Right cardiac atrium (tissue), 5 donors: Measurements from ENCODE around the gene KCTD2. TPM values are rescaled to one million over a fixed set of nuclear protein-coding genes. Genes with fewer than 3 reads are reported as not detected.
A peak's percentile ranks its signal among the peaks of the same experiment; 100 is the strongest.

ENCODE experiments used
- ATAC-seq, 2 donors: fragments of 200-7000 bp; cut with Tn5 transposase; one replicate each; pipeline versions ENCODE4 v1.8.0 to v1.9.1; 2020; ENCODE audit warnings: moderate library complexity in 2 of 2, mild to moderate bottlenecking in 1 of 2
- DNase-seq, 3 donors: peaks; one replicate each; pipeline ENCODE4 v3.0.0-alpha.2; 2020
- H3K27ac ChIP-seq: one replicate; pipeline ENCODE4 v1.5.1; 2013; ENCODE audit warnings: mild to moderate bottlenecking, low read length, control low read depth, moderate library complexity
- H3K27me3 ChIP-seq: one replicate; pipeline ENCODE4 v1.6.1; 2013; ENCODE audit not compliant: control insufficient read depth, insufficient read depth
- H3K4me1 ChIP-seq: one replicate; pipeline ENCODE4 v1.6.1; 2013; ENCODE audit warnings: low read length; ENCODE audit not compliant: control insufficient read depth, insufficient read depth
- H3K4me3 ChIP-seq: one replicate; pipeline ENCODE4 v1.5.1; 2013; ENCODE audit warnings: low read length, control low read depth
- H3K9me3 ChIP-seq: one replicate; pipeline ENCODE4 v1.6.1; 2013; ENCODE audit warnings: low read length; ENCODE audit not compliant: control insufficient read depth
- WGBS: extraction: QIAGEN DNeasy Blood & Tissue Kit; methylation state at CpG from one replicate; pipeline ENCODE4 v1.1.7; 2013; 5-methylcytosine and 5-hydroxymethylcytosine counted together
- intact Hi-C, 4 donors: fragments of 100-400 bp; cut with DNase I; formaldehyde crosslinking; loops; one replicate each; pipeline versions ENCODE4 v1.11.0 to v1.14.0; 2022 to 2023
- polyA plus RNA-seq: library from polyadenylated mRNA; stranded (reverse); fragments of 200-250 nt; gene quantifications from one replicate; pipeline ENCODE4 v1.2.3, GENCODE V29; 2013
- total RNA-seq, 4 donors: library from RNA; stranded (reverse); fragmentation: NEBNext Ultra II Directional; extraction: Animal tissue kit (Norgen Biotek cat#: 25700); gene quantifications; one replicate each; pipeline ENCODE4 v1.2.1, GENCODE V29; 2021
- donor health status: healthy with polysubstance abuse.
- donor health status: DM: no; HTN: yes; CAD: no.
- donor health status: DM: no; HTN: no; CAD: no.
- donor health status: DM: no; HTN: yes; CAD: no; lungs with severe emphysema.
- donor health status: DM: yes; HTN: yes; CAD: no.

Gene KCTD2
- total and polyA plus RNA-seq, 5 donors, result 22.3 to 27.5 (median 22.8) TPM

- Histone ChIP-seq H3K27me3 (no peaks in the 10 kb centered on the region), H3K27ac (peak overlapping the region; percentile 92), H3K9me3 (no peaks in the 10 kb centered on the region), H3K4me3 (peak overlapping the region; percentile 56), H3K4me1 (peaks cover 2% of the 10 kb centered on the region)
- ATAC-seq (no peak), DNase-seq (no peak)
- intact Hi-C loops, result loop anchor here (5.0 to 10.0 kb wide), 6 partner anchors 50 to 90 kb away; partner anchors contain the start of gene NUP85 (in 2 of the 4)
- 36% methylated on average over 19 of the region's 19 CpGs for WGBS
These were observed 67.7 kb downstream of the KCTD2 start for GRCh38 chr17:75114552-75115314.

Other genes starting within 250 kb of the KCTD2 start
- 10 to 100 TPM; 30.4 to 62.8 (median 51.3) TPM for gene GRIN2C, start 187.3 kb upstream of the KCTD2 start, total RNA-seq
- 31.4 TPM for gene GRIN2C, start 187.3 kb upstream of the KCTD2 start, polyA plus RNA-seq
- 10 to 100 TPM in 1 of 4 donors, 1 to 10 TPM in 3; 4.9 to 10.5 (median 7.1) TPM for gene FDXR, start 174.2 kb upstream of the KCTD2 start, total RNA-seq
- gene FDXR, start 174.2 kb upstream of the KCTD2 start, polyA plus RNA-seq, result 9.9 TPM
- not detected for gene FADS6, start 153.6 kb upstream of the KCTD2 start, total RNA-seq
- gene FADS6, start 153.6 kb upstream of the KCTD2 start, polyA plus RNA-seq, result 0.05 TPM
- gene USH1G, start 124.0 kb upstream of the KCTD2 start, total RNA-seq, result under 1 TPM; 0.06 to 0.59 (median 0.27) TPM
- 0.23 TPM for gene USH1G, start 124.0 kb upstream of the KCTD2 start, polyA plus RNA-seq
- not detected for gene OTOP2, start 123.0 kb upstream of the KCTD2 start, total RNA-seq
- gene OTOP2, start 123.0 kb upstream of the KCTD2 start, polyA plus RNA-seq, result not detected
- gene OTOP3, start 111.3 kb upstream of the KCTD2 start, total RNA-seq, result not detected
- gene OTOP3, start 111.3 kb upstream of the KCTD2 start, polyA plus RNA-seq, result not detected
- 10 to 100 TPM in 2 of 4 donors, 1 to 10 TPM in 2; 6.5 to 11.9 (median 10.1) TPM for gene HID1, start 74.5 kb upstream of the KCTD2 start, total RNA-seq
- 12.0 TPM for gene HID1, start 74.5 kb upstream of the KCTD2 start, polyA plus RNA-seq
- gene CDR2L, start 59.6 kb upstream of the KCTD2 start, total RNA-seq, result 10 to 100 TPM; 11.0 to 17.5 (median 14.2) TPM
- gene CDR2L, start 59.6 kb upstream of the KCTD2 start, polyA plus RNA-seq, result 13.8 TPM
- gene MRPL58, start 34.6 kb upstream of the KCTD2 start, total RNA-seq, result 10 to 100 TPM; 35.1 to 44.6 (median 37.3) TPM
- 62.6 TPM for gene MRPL58, start 34.6 kb upstream of the KCTD2 start, polyA plus RNA-seq
- gene ATP5PD, start 256 bp upstream of the KCTD2 start, total RNA-seq, result 100 to 1,000 TPM; 702 to 831 (median 748) TPM
- gene ATP5PD, start 256 bp upstream of the KCTD2 start, polyA plus RNA-seq, result 2,009 TPM
- gene SLC16A5, start 40.7 kb downstream of the KCTD2 start, total RNA-seq, result 10 to 100 TPM; 12.7 to 21.6 (median 18.5) TPM
- gene SLC16A5, start 40.7 kb downstream of the KCTD2 start, polyA plus RNA-seq, result 12.7 TPM
- gene ARMC7, start 62.7 kb downstream of the KCTD2 start, total RNA-seq, result 10 to 100 TPM in 1 of 4 donors, 1 to 10 TPM in 3; 9.4 to 10.9 (median 9.6) TPM
- gene ARMC7, start 62.7 kb downstream of the KCTD2 start, polyA plus RNA-seq, result 7.7 TPM
- gene NT5C, start 84.5 kb downstream of the KCTD2 start, total RNA-seq, result 10 to 100 TPM; 29.1 to 35.9 (median 33.3) TPM
- gene NT5C, start 84.5 kb downstream of the KCTD2 start, polyA plus RNA-seq, result 37.5 TPM
- gene JPT1, start 107.3 kb downstream of the KCTD2 start, total RNA-seq, result 10 to 100 TPM; 11.7 to 22.3 (median 17.9) TPM
- 40.5 TPM for gene JPT1, start 107.3 kb downstream of the KCTD2 start, polyA plus RNA-seq
- gene SUMO2, start 135.7 kb downstream of the KCTD2 start, total RNA-seq, result 100 to 1,000 TPM; 249 to 272 (median 257) TPM
- gene SUMO2, start 135.7 kb downstream of the KCTD2 start, polyA plus RNA-seq, result 99.1 TPM
- 10 to 100 TPM; 31.3 to 36.1 (median 34.2) TPM for gene NUP85, start 158.5 kb downstream of the KCTD2 start, total RNA-seq
- gene NUP85, start 158.5 kb downstream of the KCTD2 start, polyA plus RNA-seq, result 16.3 TPM
- 10 to 100 TPM; 22.9 to 34.8 (median 26.9) TPM for gene GGA3, start 214.4 kb downstream of the KCTD2 start, total RNA-seq
- 15.7 TPM for gene GGA3, start 214.4 kb downstream of the KCTD2 start, polyA plus RNA-seq
- 100 to 1,000 TPM in 1 of 4 donors, 10 to 100 TPM in 3; 91.5 to 110 (median 99.6) TPM for gene MRPS7, start 214.7 kb downstream of the KCTD2 start, total RNA-seq
- 113 TPM for gene MRPS7, start 214.7 kb downstream of the KCTD2 start, polyA plus RNA-seq
- gene MIF4GD, start 224.0 kb downstream of the KCTD2 start, total RNA-seq, result 10 to 100 TPM; 15.1 to 20.5 (median 17.8) TPM
- gene MIF4GD, start 224.0 kb downstream of the KCTD2 start, polyA plus RNA-seq, result 14.6 TPM
- 10 to 100 TPM in 2 of 4 donors, 1 to 10 TPM in 2; 8.4 to 23.5 (median 14.8) TPM for gene SLC25A19, start 242.2 kb downstream of the KCTD2 start, total RNA-seq
- 14.2 TPM for gene SLC25A19, start 242.2 kb downstream of the KCTD2 start, polyA plus RNA-seq